Transverse colon (tissue), 4 donors: ENCODE results near the gene AQP12B. TPM values are rescaled to one million over a fixed set of nuclear protein-coding genes. Genes with fewer than 3 reads are reported as not detected.

Experiments
- DNase-seq: peaks from one replicate; pipeline ENCODE4 v3.0.0-alpha.2; 2019
- H3K27ac ChIP-seq, 4 donors: fragments of 200-600 bp; sonication (generic); 2 replicates each; pipeline ENCODE4 v1.5.1; 2016 to 2018; ENCODE audit warnings: inconsistent platforms in 4 of 4
- H3K27me3 ChIP-seq: fragments of 200-600 bp; sonication (generic); 2 replicates; pipeline ENCODE4 v1.5.1; 2017; ENCODE audit warnings: inconsistent platforms
- H3K36me3 ChIP-seq, 4 donors: fragments of 200-600 bp; sonication (generic); 2 replicates each; pipeline ENCODE4 v1.5.1; 2017 to 2019; ENCODE audit warnings: inconsistent platforms in 4 of 4
- H3K4me1 ChIP-seq, 4 donors: fragments of 200-600 bp; sonication (generic); 2 replicates each; pipeline ENCODE4 v1.5.1; 2017 to 2020; ENCODE audit warnings: inconsistent platforms in 4 of 4
- H3K4me3 ChIP-seq, 4 donors: fragments of 200-600 bp; sonication (generic); 1 replicate in 1 of 4; 2 replicates in 3 of 4; pipeline versions ENCODE4 v1.5.1 to v1.6.1; 2017 to 2019; ENCODE audit warnings: inconsistent platforms in 4 of 4
- H3K9me3 ChIP-seq, 2 donors: fragments of 200-600 bp; sonication (generic); 2 replicates each; pipeline ENCODE4 v1.5.1; 2017 to 2019; ENCODE audit warnings: inconsistent platforms in 2 of 2
- CTCF ChIP-seq, 5 experiments: fragments of 200-600 bp in 3 of 5; fragments of 450-650 bp in 2 of 5; sonication (generic) in 3 of 5; IDR thresholded peaks; 1 replicate in 2 of 5; 2 replicates in 3 of 5; pipeline ENCODE4 v1.5.1; 2016 to 2017; ENCODE audit warnings: antibody characterized with exemption in 5 of 5, inconsistent platforms in 3 of 5, mild to moderate bottlenecking in 2 of 5, moderate library complexity in 1 of 5
- EP300 ChIP-seq: sonication (generic); formaldehyde crosslinking; IDR thresholded peaks from one replicate; pipeline ENCODE4 v1.6.1; 2017; ENCODE audit warnings: antibody characterized with exemption, low read depth
- POLR2A ChIP-seq: fragments of 450-650 bp; IDR thresholded peaks from one replicate; pipeline ENCODE4 v1.6.1; 2016; ENCODE audit warnings: antibody characterized with exemption, mild to moderate bottlenecking, moderate library complexity
- POLR2AphosphoS5 ChIP-seq, 3 donors: sonication (generic); formaldehyde crosslinking; IDR thresholded peaks; one replicate each; pipeline ENCODE4 v1.6.1; 2016; ENCODE audit warnings: antibody characterized with exemption in 3 of 3
- WGBS, 2 donors: methylation state at CpG; one replicate each; pipeline ENCODE4 v1.1.5; 2018; ENCODE audit warnings: low coverage in 1 of 2; 5-methylcytosine and 5-hydroxymethylcytosine counted together
- in situ Hi-C, 4 donors: fragments of 200-750 bp; cut with MboI; loops; one replicate each; pipeline versions ENCODE4 v1.15.0 to v1.15.1; 2017; ENCODE audit warnings: low sequenced_read_pairs in 3 of 4, low pct_ligation_motif_present in 1 of 4, low pct_unique_long_range_greater_than_20kb in 1 of 4
- intact Hi-C: fragments of 100-400 bp; cut with DNase I; formaldehyde crosslinking; loops from one replicate; pipeline ENCODE4 v1.15.1; 2023; ENCODE audit warnings: low total_unique reads
- total RNA-seq, 4 donors: library from RNA; depleted of rRNA; stranded (reverse); fragments of >200 nt; gene quantifications; one replicate each; pipeline ENCODE4 v1.1.0, GENCODE V29; 2016

The AQP12B gene
- total RNA-seq, 4 donors from 2014 or later = 0.55 to 1.5 TPM; not detected in 2

GRCh38 chr2:240705204-240705791, 22.6 kb upstream of the AQP12B start:
- DNase-seq = no peak
- TF ChIP-seq POLR2A = no peak
- no peak for TF ChIP-seq EP300
- in situ Hi-C loops = loop anchor here in 2 of 4 donors (25.0 kb wide), 1 partner anchor 193 kb away; no protein-coding TSS in a partner anchor
- no peaks in the 10 kb centered on the region for H3K36me3 ChIP-seq
- H3K4me3 ChIP-seq = no peak overlapping the region
- no peaks in the 10 kb centered on the region for H3K9me3 ChIP-seq
- H3K4me1 ChIP-seq = no peaks in the 10 kb centered on the region
- H3K27me3 ChIP-seq = peaks cover 19% of the 10 kb centered on the region
- no peak overlapping the region for H3K27ac ChIP-seq
- intact Hi-C loops = no loop called here
- WGBS, 2 donors = 68 to 69% methylated on average over 7 to 12 of the region's 12 CpGs

GRCh38 chr2:240704651-240705050, 22.0 kb upstream of the AQP12B start:
- intact Hi-C loops = no loop called here
- no peak for TF ChIP-seq EP300
- no peak for TF ChIP-seq POLR2A
- no peak for TF ChIP-seq POLR2AphosphoS5 (IDR thresholded peaks at IDR 0.05)
- TF ChIP-seq CTCF (IDR thresholded peaks at IDR 0.05) = no peak
- no peaks in the 10 kb centered on the region for H3K9me3 ChIP-seq
- in situ Hi-C loops = loop anchor here in 2 of 4 donors (25.0 kb wide), 1 partner anchor 192 kb away; no protein-coding TSS in a partner anchor
- H3K27ac ChIP-seq = no peak overlapping the region
- WGBS, 2 donors = 53 to 72% methylated on average over 7 to 19 of the region's 19 CpGs
- H3K27me3 ChIP-seq = peaks cover 17% of the 10 kb centered on the region
- H3K4me1 ChIP-seq = no peaks in the 10 kb centered on the region
- no peak overlapping the region for H3K4me3 ChIP-seq
- H3K36me3 ChIP-seq = no peaks in the 10 kb centered on the region
- no peak for DNase-seq

GRCh38 chr2:240703417-240704341, 21.0 kb upstream of the AQP12B start:
- no peak for DNase-seq
- intact Hi-C loops = no loop called here
- Histone ChIP-seq H3K9me3 (no peaks in the 10 kb centered on the region), H3K27me3 (peaks cover 16% of the 10 kb centered on the region), H3K4me3 (no peak overlapping the region), H3K27ac (no peak overlapping the region), H3K4me1 (no peaks in the 10 kb centered on the region), H3K36me3 (no peaks in the 10 kb centered on the region)
- 64% methylated on average over 16 of the region's 18 CpGs; no CpG with 5 or more reads in 1 of the 2 donors for WGBS, 2 donors
- in situ Hi-C loops = loop anchor here in 2 of 4 donors (25.0 kb wide), 1 partner anchor 191 kb away; no protein-coding TSS in a partner anchor
- TF ChIP-seq POLR2A (no peak), POLR2AphosphoS5 (IDR thresholded peaks at IDR 0.05) (no peak), EP300 (no peak), CTCF (IDR thresholded peaks at IDR 0.05) (no peak)

GRCh38 chr2:240702640-240703011, 19.9 kb upstream of the AQP12B start:
- no peak for DNase-seq
- TF ChIP-seq POLR2AphosphoS5 (IDR thresholded peaks at IDR 0.05) = no peak
- TF ChIP-seq EP300 = no peak
- no peak for TF ChIP-seq POLR2A
- TF ChIP-seq CTCF (IDR thresholded peaks at IDR 0.05) = no peak
- H3K36me3 ChIP-seq = no peaks in the 10 kb centered on the region
- H3K27me3 ChIP-seq = peaks cover 16% of the 10 kb centered on the region
- H3K4me3 ChIP-seq = no peak overlapping the region
- H3K27ac ChIP-seq = no peak overlapping the region
- intact Hi-C loops = no loop called here
- in situ Hi-C loops = loop anchor here in 2 of 4 donors (25.0 kb wide), 1 partner anchor 190 kb away; no protein-coding TSS in a partner anchor
- no peaks in the 10 kb centered on the region for H3K9me3 ChIP-seq
- H3K4me1 ChIP-seq = no peaks in the 10 kb centered on the region
- 60 to 71% methylated on average over 2 to 9 of the region's 9 CpGs for WGBS, 2 donors
